ENCODE data around the gene FZD7.

DNA sequence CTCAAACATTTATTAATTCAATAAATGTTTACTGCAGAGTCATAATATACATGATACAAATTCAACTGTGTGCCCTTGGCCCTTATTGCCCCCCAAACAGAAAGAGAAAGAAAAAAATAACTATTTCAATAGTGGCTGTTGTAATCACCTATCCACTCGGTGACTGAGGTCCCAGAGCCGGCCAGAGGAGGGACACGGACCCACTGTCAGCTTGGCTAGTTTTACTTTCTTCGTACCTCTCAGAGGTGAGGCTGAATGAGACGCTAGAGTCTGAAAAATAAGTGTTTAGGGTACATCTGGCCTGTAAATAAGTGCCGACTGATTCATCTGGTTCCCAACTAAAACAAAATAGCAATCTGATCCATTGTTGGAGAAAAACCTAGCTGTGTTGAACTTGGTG lies 31.3 kb upstream of the FZD7 start:
- TF ChIP-seq EZH2 (IDR thresholded peaks at IDR 0.05; ENCODE audit: low read length): no peak
- TF ChIP-seq, protein P1, sequence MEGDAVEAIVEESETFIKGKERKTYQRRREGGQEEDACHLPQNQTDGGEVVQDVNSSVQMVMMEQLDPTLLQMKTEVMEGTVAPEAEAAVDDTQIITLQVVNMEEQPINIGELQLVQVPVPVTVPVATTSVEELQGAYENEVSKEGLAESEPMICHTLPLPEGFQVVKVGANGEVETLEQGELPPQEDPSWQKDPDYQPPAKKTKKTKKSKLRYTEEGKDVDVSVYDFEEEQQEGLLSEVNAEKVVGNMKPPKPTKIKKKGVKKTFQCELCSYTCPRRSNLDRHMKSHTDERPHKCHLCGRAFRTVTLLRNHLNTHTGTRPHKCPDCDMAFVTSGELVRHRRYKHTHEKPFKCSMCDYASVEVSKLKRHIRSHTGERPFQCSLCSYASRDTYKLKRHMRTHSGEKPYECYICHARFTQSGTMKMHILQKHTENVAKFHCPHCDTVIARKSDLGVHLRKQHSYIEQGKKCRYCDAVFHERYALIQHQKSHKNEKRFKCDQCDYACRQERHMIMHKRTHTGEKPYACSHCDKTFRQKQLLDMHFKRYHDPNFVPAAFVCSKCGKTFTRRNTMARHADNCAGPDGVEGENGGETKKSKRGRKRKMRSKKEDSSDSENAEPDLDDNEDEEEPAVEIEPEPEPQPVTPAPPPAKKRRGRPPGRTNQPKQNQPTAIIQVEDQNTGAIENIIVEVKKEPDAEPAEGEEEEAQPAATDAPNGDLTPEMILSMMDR (optimal IDR thresholded peaks at IDR 0.05 in 1 of 3, IDR thresholded peaks at IDR 0.05 in 1 of 3, conservative IDR thresholded peaks at IDR 0.05 in 1 of 3; ENCODE audit: extremely low read depth in 1 of 3, insufficient read depth in 2 of 3, low read length in 3 of 3): no peak

All from keratinocyte (primary cell).